Measurements from ENCODE around the gene LCLAT1.

Gene LCLAT1

DNA sequence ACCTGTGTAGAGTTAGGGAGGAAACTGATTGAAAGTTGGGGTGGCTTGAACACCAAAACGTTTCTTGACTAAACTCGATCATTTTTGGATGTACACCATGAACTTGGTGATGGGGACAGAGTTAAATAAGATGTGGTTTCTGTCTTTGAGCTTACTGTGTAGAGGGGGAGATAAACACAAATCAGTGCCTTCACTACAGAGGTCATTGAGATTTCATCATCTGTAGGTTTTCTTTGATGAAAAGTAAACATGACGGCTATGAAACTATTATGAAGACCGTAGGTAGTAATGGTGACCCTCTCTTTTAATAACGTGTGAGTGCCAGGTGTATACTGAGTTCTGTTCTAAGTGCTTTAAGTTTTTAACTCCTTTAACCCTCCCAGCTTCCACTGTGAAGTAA lies 6.5 kb downstream of the LCLAT1 start:
- H3K27me3 ChIP-seq (ENCODE audit: insufficient read depth, low read length), result no peaks in the 10 kb centered on the region
- H3K4me3 ChIP-seq (ENCODE audit: low read depth, low read length, poor library complexity, severe bottlenecking), result no peak overlapping the region
- H3K36me3 ChIP-seq (ENCODE audit: insufficient read depth, low read length), result peaks cover 11% of the 10 kb centered on the region
- H3K4me1 ChIP-seq (ENCODE audit: insufficient read depth, low read length, severe bottlenecking), result peaks cover 2% of the 10 kb centered on the region
- no peak overlapping the region for H3K27ac ChIP-seq (ENCODE audit: low read depth, low read length, poor library complexity, severe bottlenecking)
- no peaks in the 10 kb centered on the region for H3K9me2 ChIP-seq (ENCODE audit: low read depth, low read length)
- no peak overlapping the region for H3K4me2 ChIP-seq (ENCODE audit: low read length)
- H3K79me2 ChIP-seq (ENCODE audit: insufficient read depth, low read length), result peaks cover 57% of the 10 kb centered on the region
- no peak overlapping the region for H2AFZ ChIP-seq (ENCODE audit: low read length)
- TF ChIP-seq CTCF (IDR thresholded peaks at IDR 0.05; ENCODE audit: low read length) (no peak), EZH2 (IDR thresholded peaks at IDR 0.05; ENCODE audit: borderline replicate concordance, low read length) (no peak)
- no peaks in the 10 kb centered on the region for H3F3A ChIP-seq (ENCODE audit: insufficient read depth, low read length)
- no peaks in the 10 kb centered on the region for H3K9me3 ChIP-seq (ENCODE audit: low read length)
- no peak overlapping the region for H3K9ac ChIP-seq (ENCODE audit: low read length)
- H4K20me1 ChIP-seq (ENCODE audit: insufficient read depth, low read length), result no peaks in the 10 kb centered on the region

- Histone ChIP-seq H4K20me1 (ENCODE audit: insufficient read depth, low read length) (no peaks in the 10 kb centered on the region), H3K4me1 (ENCODE audit: insufficient read depth, low read length, severe bottlenecking) (peaks cover 7% of the 10 kb centered on the region), H3K4me2 (ENCODE audit: low read length) (no peak overlapping the region), H3K9me3 (ENCODE audit: low read length) (no peaks in the 10 kb centered on the region), H3K27me3 (ENCODE audit: insufficient read depth, low read length) (no peaks in the 10 kb centered on the region), H3K4me3 (ENCODE audit: low read depth, low read length, poor library complexity, severe bottlenecking) (no peak overlapping the region), H3K9ac (ENCODE audit: low read length) (no peak overlapping the region), H3K79me2 (ENCODE audit: insufficient read depth, low read length) (peaks cover 55% of the 10 kb centered on the region), H3K27ac (ENCODE audit: low read depth, low read length, poor library complexity, severe bottlenecking) (no peak overlapping the region), H3K36me3 (ENCODE audit: insufficient read depth, low read length) (peaks cover 11% of the 10 kb centered on the region), H3F3A (ENCODE audit: insufficient read depth, low read length) (no peaks in the 10 kb centered on the region), H2AFZ (ENCODE audit: low read length) (no peak overlapping the region), H3K9me2 (ENCODE audit: low read depth, low read length) (no peaks in the 10 kb centered on the region)
- TF ChIP-seq CTCF (IDR thresholded peaks at IDR 0.05; ENCODE audit: low read length), result no peak
- no peak for TF ChIP-seq EZH2 (IDR thresholded peaks at IDR 0.05; ENCODE audit: borderline replicate concordance, low read length)
These were observed 7.5 kb downstream of the LCLAT1 start for GRCh38 chr2:30454571-30454970.

GRCh38 chr2:30455114-30455738 lies 8.2 kb downstream of the LCLAT1 start:
- no peaks in the 10 kb centered on the region for H4K20me1 ChIP-seq (ENCODE audit: insufficient read depth, low read length)
- no peak for TF ChIP-seq EZH2 (IDR thresholded peaks at IDR 0.05; ENCODE audit: borderline replicate concordance, low read length)
- no peak for TF ChIP-seq CTCF (IDR thresholded peaks at IDR 0.05; ENCODE audit: low read length)
- no peak overlapping the region for H3K27ac ChIP-seq (ENCODE audit: low read depth, low read length, poor library complexity, severe bottlenecking)
- H3K79me2 ChIP-seq (ENCODE audit: insufficient read depth, low read length), result peaks cover 55% of the 10 kb centered on the region
- no peaks in the 10 kb centered on the region for H3K27me3 ChIP-seq (ENCODE audit: insufficient read depth, low read length)
- H3K9me3 ChIP-seq (ENCODE audit: low read length), result no peaks in the 10 kb centered on the region
- no peaks in the 10 kb centered on the region for H3F3A ChIP-seq (ENCODE audit: insufficient read depth, low read length)
- no peak overlapping the region for H3K4me2 ChIP-seq (ENCODE audit: low read length)
- H3K4me3 ChIP-seq (ENCODE audit: low read depth, low read length, poor library complexity, severe bottlenecking), result no peak overlapping the region
- H3K36me3 ChIP-seq (ENCODE audit: insufficient read depth, low read length), result peaks cover 11% of the 10 kb centered on the region
- H2AFZ ChIP-seq (ENCODE audit: low read length), result no peak overlapping the region
- peaks cover 7% of the 10 kb centered on the region for H3K4me1 ChIP-seq (ENCODE audit: insufficient read depth, low read length, severe bottlenecking)
- no peaks in the 10 kb centered on the region for H3K9me2 ChIP-seq (ENCODE audit: low read depth, low read length)
- H3K9ac ChIP-seq (ENCODE audit: low read length), result no peak overlapping the region

All from OCI-LY1 (cell line).